Effector memory CD4-positive, alpha-beta T cell (primary cell): ENCODE data around the gene ADGRD1.
"Not testable (repeated sequence)": the region's sequence is repeated elsewhere in the genome, so short reads cannot be mapped to it uniquely, and the experiment has no call there.

Source experiments
- DNase-seq, 3 donors: peaks; one replicate each; pipeline ENCODE4 v3.0.0-alpha.2; 2020
- H3K27ac ChIP-seq: 2 replicates; pipeline ENCODE4 v1.7.0; 2013; ENCODE audit warnings: mild to moderate bottlenecking, low read length, moderate library complexity; ENCODE audit not compliant: insufficient read depth, poor library complexity, severe bottlenecking
- H3K27me3 ChIP-seq: replicated peaks from 2 replicates; pipeline ENCODE4 v1.7.0; 2013; ENCODE audit warnings: mild to moderate bottlenecking, low read length; ENCODE audit not compliant: insufficient read depth, control insufficient read depth, poor library complexity, severe bottlenecking
- H3K36me3 ChIP-seq: 2 replicates; pipeline ENCODE4 v1.7.0; 2013; ENCODE audit warnings: mild to moderate bottlenecking, low read length, moderate library complexity; ENCODE audit not compliant: control insufficient read depth, insufficient read depth
- H3K4me1 ChIP-seq: 2 replicates; pipeline ENCODE4 v1.7.0; 2013; ENCODE audit warnings: low read length, mild to moderate bottlenecking; ENCODE audit not compliant: control insufficient read depth, insufficient read depth, poor library complexity, severe bottlenecking
- H3K4me3 ChIP-seq: 2 replicates; pipeline ENCODE4 v1.7.0; 2013; ENCODE audit warnings: low read length, low read depth, mild to moderate bottlenecking; ENCODE audit not compliant: insufficient read depth, poor library complexity, severe bottlenecking
- H3K9me3 ChIP-seq: 2 replicates; pipeline ENCODE4 v1.7.0; 2013; ENCODE audit warnings: mild to moderate bottlenecking, low read length, moderate library complexity; ENCODE audit not compliant: control insufficient read depth

Gene ADGRD1

DNA sequence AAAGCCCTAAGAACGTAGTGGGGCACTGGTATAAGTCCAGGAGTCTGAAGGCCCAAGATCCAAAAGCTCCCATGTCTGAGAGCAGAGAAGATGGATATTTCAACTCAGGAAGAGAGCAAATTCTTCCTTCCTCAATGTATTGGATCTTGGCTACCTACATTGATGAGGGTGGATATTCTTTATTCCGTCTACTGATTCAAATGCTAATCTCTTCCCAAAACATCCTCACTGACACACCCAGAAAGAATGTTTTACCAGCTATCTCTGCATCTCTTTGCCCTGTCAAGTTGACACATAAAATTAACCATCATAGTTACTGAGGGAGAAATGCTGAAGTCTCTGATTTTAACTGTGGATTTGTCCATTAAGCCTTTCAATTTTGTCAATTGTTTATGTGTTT, 16.6 kb upstream of the ADGRD1 start:
- Histone ChIP-seq H3K4me3 (no peak overlapping the region), H3K27ac (no peak overlapping the region), H3K27me3 (no peaks in the 10 kb centered on the region), H3K4me1 (no peaks in the 10 kb centered on the region), H3K36me3 (no peaks in the 10 kb centered on the region), H3K9me3 (no peaks in the 10 kb centered on the region)
- DNase-seq, result no peak

GRCh38 chr12:130937546-130937945, 16.2 kb upstream of the ADGRD1 start:
- not testable (repeated sequence) for DNase-seq

GRCh38 chr12:130938186-130938585, 15.5 kb upstream of the ADGRD1 start:
- no peak for DNase-seq
- no peaks in the 10 kb centered on the region for H3K27me3 ChIP-seq
- no peaks in the 10 kb centered on the region for H3K9me3 ChIP-seq
- H3K36me3 ChIP-seq, result no peaks in the 10 kb centered on the region
- H3K27ac ChIP-seq, result no peak overlapping the region
- H3K4me1 ChIP-seq, result no peaks in the 10 kb centered on the region
- H3K4me3 ChIP-seq, result no peak overlapping the region

More at GRCh38 chr12:130937546-130937945, 16.2 kb upstream of the ADGRD1 start:
- H3K4me3 ChIP-seq, H3K27me3 ChIP-seq, H3K9me3 ChIP-seq, H3K27ac ChIP-seq, H3K4me1 ChIP-seq, H3K36me3 ChIP-seq: not testable (repeated sequence)

- Histone ChIP-seq H3K27ac (no peak overlapping the region), H3K27me3 (no peaks in the 10 kb centered on the region), H3K4me3 (no peak overlapping the region), H3K4me1 (no peaks in the 10 kb centered on the region), H3K9me3 (no peaks in the 10 kb centered on the region), H3K36me3 (no peaks in the 10 kb centered on the region)
- no peak for DNase-seq
These were observed 8.8 kb upstream of the ADGRD1 start for GRCh38 chr12:130944878-130945277.

- Histone ChIP-seq H3K36me3 (no peaks in the 10 kb centered on the region), H3K4me3 (no peak overlapping the region), H3K27me3 (no peaks in the 10 kb centered on the region), H3K27ac (no peak overlapping the region), H3K4me1 (no peaks in the 10 kb centered on the region), H3K9me3 (no peaks in the 10 kb centered on the region)
- no peak for DNase-seq
These were observed 7.8 kb upstream of the ADGRD1 start for GRCh38 chr12:130945786-130946492.

DNA sequence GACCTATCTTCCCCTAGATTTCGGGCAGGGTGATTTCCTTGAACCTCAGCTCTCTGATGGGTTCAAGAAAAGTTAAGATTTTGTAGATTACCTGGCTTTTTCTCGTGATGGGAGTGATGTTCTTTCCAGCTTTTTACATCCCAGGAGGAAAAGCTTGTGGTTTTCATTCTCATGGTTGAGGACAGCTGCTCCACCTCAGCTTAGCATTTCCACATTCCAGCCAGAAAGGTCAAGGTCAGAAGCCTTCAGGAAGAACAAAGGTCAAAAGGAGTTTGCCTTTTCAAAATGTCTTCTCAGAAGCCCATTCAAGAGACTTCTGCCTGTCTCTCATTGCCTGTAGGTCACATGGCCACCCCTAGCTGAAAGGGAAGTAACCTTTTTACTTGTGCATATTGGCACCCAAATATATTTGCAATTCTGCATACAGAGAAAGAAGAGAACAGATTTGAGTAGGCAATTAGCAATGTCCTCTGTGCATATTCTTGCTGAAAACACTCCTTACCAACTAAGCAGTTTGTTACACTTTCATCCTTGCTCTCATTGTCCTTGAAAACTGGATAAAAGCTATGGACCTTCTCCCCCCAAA, 6.6 kb upstream of the ADGRD1 start:
- H3K9me3 ChIP-seq, result no peaks in the 10 kb centered on the region
- no peak for DNase-seq
- H3K4me1 ChIP-seq, result no peaks in the 10 kb centered on the region
- no peaks in the 10 kb centered on the region for H3K36me3 ChIP-seq
- H3K4me3 ChIP-seq, result no peak overlapping the region
- H3K27ac ChIP-seq, result no peak overlapping the region
- H3K27me3 ChIP-seq, result peaks cover 4% of the 10 kb centered on the region

DNA sequence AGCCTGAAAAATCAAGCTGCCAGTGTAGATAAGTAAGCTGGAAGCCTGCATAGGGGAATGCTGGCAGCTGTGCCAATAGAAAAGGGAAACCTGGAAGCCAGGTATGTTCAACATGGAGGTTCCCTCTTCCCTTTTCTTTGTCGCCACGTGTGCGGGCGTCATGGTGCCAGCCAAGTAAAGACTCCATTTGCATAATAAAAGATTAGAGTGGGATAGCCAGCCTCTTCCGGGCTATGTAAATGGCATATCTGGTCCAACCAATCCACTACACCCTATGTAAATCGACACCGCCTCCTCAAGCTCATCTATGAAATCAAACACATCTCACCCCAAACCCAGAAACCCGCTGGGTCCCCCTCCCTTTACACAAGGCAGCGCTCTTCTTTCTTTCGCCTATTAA, 5.6 kb upstream of the ADGRD1 start:
- Histone ChIP-seq H3K27me3 (peaks cover 4% of the 10 kb centered on the region), H3K4me3 (no peak overlapping the region), H3K9me3 (no peaks in the 10 kb centered on the region), H3K36me3 (no peaks in the 10 kb centered on the region), H3K27ac (no peak overlapping the region), H3K4me1 (no peaks in the 10 kb centered on the region)
- DNase-seq, result no peak

GRCh38 chr12:130948751-130949150, 5.0 kb upstream of the ADGRD1 start:
- no peaks in the 10 kb centered on the region for H3K9me3 ChIP-seq
- no peaks in the 10 kb centered on the region for H3K36me3 ChIP-seq
- H3K27me3 ChIP-seq, result peaks cover 4% of the 10 kb centered on the region
- no peak for DNase-seq
- no peak overlapping the region for H3K4me3 ChIP-seq
- no peaks in the 10 kb centered on the region for H3K4me1 ChIP-seq
- H3K27ac ChIP-seq, result no peak overlapping the region

- Histone ChIP-seq H3K4me1 (no peaks in the 10 kb centered on the region), H3K36me3 (no peaks in the 10 kb centered on the region), H3K27me3 (peaks cover 4% of the 10 kb centered on the region), H3K9me3 (no peaks in the 10 kb centered on the region), H3K4me3 (no peak overlapping the region), H3K27ac (no peak overlapping the region)
- DNase-seq, result no peak
These were observed 3.9 kb upstream of the ADGRD1 start for GRCh38 chr12:130949806-130950205.

DNA sequence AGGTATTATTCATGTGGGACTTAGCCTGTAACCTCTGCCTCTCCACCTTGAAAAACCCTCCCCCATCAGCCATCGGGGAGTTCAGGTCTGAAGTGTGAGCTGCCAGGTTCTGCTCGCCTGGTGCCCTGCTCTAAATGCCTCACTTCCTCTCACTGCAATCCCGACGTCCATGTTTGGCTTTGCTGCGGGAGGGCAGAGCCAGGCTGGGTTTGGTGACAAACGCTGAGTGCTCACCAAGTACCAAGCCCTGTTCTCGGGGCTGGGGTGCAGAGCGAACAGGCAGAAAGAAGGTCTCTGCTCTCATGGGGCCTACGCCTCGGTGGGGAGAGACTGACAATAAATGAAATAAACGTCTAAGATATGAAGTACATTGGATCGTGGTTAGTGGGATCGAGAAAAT, 2.1 kb upstream of the ADGRD1 start:
- H3K27me3 ChIP-seq, result peaks cover 4% of the 10 kb centered on the region
- DNase-seq, result no peak
- H3K4me3 ChIP-seq, result no peak overlapping the region
- no peaks in the 10 kb centered on the region for H3K9me3 ChIP-seq
- H3K36me3 ChIP-seq, result no peaks in the 10 kb centered on the region
- no peak overlapping the region for H3K27ac ChIP-seq
- no peaks in the 10 kb centered on the region for H3K4me1 ChIP-seq
